Smooth muscle cell (in vitro differentiated cells): ENCODE measurements around the gene MYH11. TPM values are rescaled to one million over a fixed set of nuclear protein-coding genes. Genes with fewer than 3 reads are reported as not detected.
A peak's percentile ranks its signal among the peaks of the same experiment; 100 is the strongest.

Source experiments
- DNase-seq: peaks from one replicate; lab custom pipeline; 2025; ENCODE audit not compliant: unreplicated experiment; lab: John Stamatoyannopoulos, UW
- H2AFZ ChIP-seq: fragments of 200-600 bp; sonication (generic); 2 replicates; pipeline ENCODE4 v1.6.0; 2016; ENCODE audit warnings: antibody characterized with exemption, low read depth, mild to moderate bottlenecking
- H3F3A ChIP-seq: fragments of 200-600 bp; sonication (generic); 2 replicates; pipeline ENCODE4 v1.6.0; 2017; ENCODE audit warnings: antibody characterized with exemption, low read depth
- H3K27ac ChIP-seq: fragments of 200-600 bp; sonication (generic); 2 replicates; pipeline ENCODE4 v1.5.1; 2016; ENCODE audit warnings: low read depth, mild to moderate bottlenecking
- H3K27me3 ChIP-seq: fragments of 200-600 bp; sonication (generic); 2 replicates; pipeline ENCODE4 v1.6.1; 2016; ENCODE audit warnings: low read depth, mild to moderate bottlenecking
- H3K36me3 ChIP-seq: fragments of 200-600 bp; sonication (generic); 2 replicates; pipeline ENCODE4 v1.5.1; 2016; ENCODE audit warnings: low read depth
- H3K4me1 ChIP-seq: fragments of 200-600 bp; sonication (generic); 2 replicates; pipeline ENCODE4 v1.5.1; 2016; ENCODE audit warnings: low read depth
- H3K4me2 ChIP-seq: fragments of 200-600 bp; sonication (generic); 2 replicates; pipeline ENCODE4 v1.6.0; 2016; ENCODE audit warnings: mild to moderate bottlenecking
- H3K4me3 ChIP-seq: fragments of 200-600 bp; sonication (generic); 2 replicates; pipeline ENCODE4 v1.5.1; 2016; ENCODE audit warnings: mild to moderate bottlenecking
- H3K79me2 ChIP-seq: fragments of 200-600 bp; sonication (generic); 2 replicates; pipeline ENCODE4 v1.6.0; 2016; ENCODE audit warnings: low read depth, mild to moderate bottlenecking
- H3K9ac ChIP-seq: fragments of 200-600 bp; sonication (generic); 2 replicates; pipeline ENCODE4 v1.6.0; 2016; ENCODE audit warnings: low read depth
- H3K9me3 ChIP-seq: fragments of 200-600 bp; sonication (generic); replicated peaks from 2 replicates; pipeline ENCODE4 v1.5.1; 2016; ENCODE audit warnings: low read depth
- H4K20me1 ChIP-seq: fragments of 200-600 bp; sonication (generic); 2 replicates; pipeline ENCODE4 v1.6.0; 2016; ENCODE audit warnings: low read depth
- CTCF ChIP-seq: fragments of 200-600 bp; sonication (generic); IDR thresholded peaks from 2 replicates; pipeline ENCODE4 v1.5.1; 2017; ENCODE audit warnings: borderline replicate concordance, mild to moderate bottlenecking, antibody characterized with exemption; ENCODE audit not compliant: insufficient read depth, poor library complexity, severe bottlenecking
- WGBS: methylation state at CpG from one replicate; pipeline ENCODE4 v1.1.7; 2016; ENCODE audit warnings: low lambda C conversion rate; 5-methylcytosine and 5-hydroxymethylcytosine counted together
- polyA plus RNA-seq: library from polyadenylated mRNA; unstranded; fragments of >200 nt; fragmentation: Nextera tagmentation; extraction: Ambion mirVana; gene quantifications from 2 replicates; pipeline ENCODE4 v1.2.1, GENCODE V29; 2016
- small RNA-seq: library from RNA; depleted of rRNA; stranded (forward); fragments of <200 nt; gene quantifications from one replicate; pipeline ENCODE3, GENCODE V24; 2014
- total RNA-seq: library from RNA; depleted of rRNA; stranded (reverse); fragments of >200 nt; gene quantifications from 2 replicates; pipeline ENCODE4 v1.2.3, GENCODE V29; 2014

Gene MYH11
- total and polyA plus RNA-seq, 2 experiments from 2014 or later = 0.58 TPM; not detected in 1

- Histone ChIP-seq H3K9ac (no peak overlapping the region), H3K36me3 (no peaks in the 10 kb centered on the region), H3K4me1 (no peaks in the 10 kb centered on the region), H2AFZ (no peak overlapping the region), H3K4me3 (no peak overlapping the region), H3K4me2 (peak overlapping the region; percentile 46), H3K27me3 (no peaks in the 10 kb centered on the region), H3K27ac (peak overlapping the region; percentile 25), H3K79me2 (peaks cover 73% of the 10 kb centered on the region), H3F3A (peaks cover 12% of the 10 kb centered on the region), H4K20me1 (peaks cover 42% of the 10 kb centered on the region), H3K9me3 (no peaks in the 10 kb centered on the region)
- no peak for DNase-seq
- TF ChIP-seq CTCF = no peak
- WGBS = 5% methylated on average over 4 of the region's 4 CpGs
Observed at GRCh38 chr16:15653227-15653626, 203.6 kb downstream of the MYH11 start.

Small RNAs within 50 kb of the gene (small RNA-seq; reads per million reads assigned to genes)
- gene RNU6-213P = not detected

Other genes starting within 250 kb of the MYH11 start
- 17.4 and 19.1 TPM in 2 replicates for gene MARF1, start 213.9 kb downstream of the MYH11 start, total RNA-seq
- gene MARF1, start 213.9 kb downstream of the MYH11 start, polyA plus RNA-seq = 6.0 and 9.2 TPM in 2 replicates
- 10.6 and 12.2 TPM in 2 replicates for gene NDE1, start 206.8 kb downstream of the MYH11 start, total RNA-seq
- gene NDE1, start 206.8 kb downstream of the MYH11 start, polyA plus RNA-seq = 10.7 and 17.9 TPM in 2 replicates
- 38.4 and 64.1 TPM in 2 replicates for gene CEP20, start 31.6 kb upstream of the MYH11 start, total RNA-seq
- gene CEP20, start 31.6 kb upstream of the MYH11 start, polyA plus RNA-seq = 29.0 and 30.5 TPM in 2 replicates
- 9.9 and 22.7 TPM in 2 replicates for gene ABCC1, start 92.6 kb upstream of the MYH11 start, total RNA-seq
- gene ABCC1, start 92.6 kb upstream of the MYH11 start, polyA plus RNA-seq = 8.8 and 10.2 TPM in 2 replicates